IMR-90 (cell line): ENCODE results near the gene KIF1A. TPM values are rescaled to one million over a fixed set of nuclear protein-coding genes. Genes with fewer than 3 reads are reported as not detected.

ENCODE experiments used
- ATAC-seq: fragments of 200-7000 bp; cut with Tn5 transposase; 2 replicates; pipeline ENCODE4 v1.9.1; 2020; ENCODE audit warnings: low read depth, mild to moderate bottlenecking, moderate library complexity
- BruUV-seq: library from RNA; stranded (reverse); fragments of 400-500 nt; replicated peaks from 2 replicates; lab custom pipeline; 2021; lab: Mats Ljungman, UMichigan
- CTCF ChIA-PET: fragments of 300-600 bp; formaldehyde crosslinking; extraction: SDS; loops from one replicate; lab custom pipeline; 2021; ENCODE audit warnings: antibody characterized with exemption; lab: Yijun Ruan, JAX
- POLR2A ChIA-PET: fragments of 300-600 bp; sonication (Branson Sonifier 250); formaldehyde crosslinking; loops from one replicate; lab custom pipeline; 2022; ENCODE audit warnings: antibody characterized with exemption; ENCODE audit not compliant: unreplicated experiment; lab: Charles Lee
- DNase-seq: peaks from one replicate; pipeline ENCODE4 v3.0.0; 2013
- H2AFZ ChIP-seq: replicated peaks from 2 replicates; pipeline ENCODE3; 2013; ENCODE audit warnings: low read length, mild to moderate bottlenecking; ENCODE audit not compliant: poor library complexity
- H2AK5ac ChIP-seq: 2 replicates; pipeline ENCODE4 v1.6.1; 2013; ENCODE audit warnings: low read depth, low read length, inconsistent platforms
- H2AK9ac ChIP-seq: replicated peaks from 2 replicates; pipeline ENCODE3; 2013; ENCODE audit warnings: mild to moderate bottlenecking, low read depth, low read length, moderate library complexity; ENCODE audit not compliant: poor library complexity
- H2BK120ac ChIP-seq: 2 replicates; pipeline ENCODE4 v1.6.1; 2013; ENCODE audit warnings: low read depth, low read length, inconsistent platforms
- H2BK15ac ChIP-seq: 3 replicates; pipeline ENCODE4 v1.6.1; 2013; ENCODE audit warnings: low read depth, low read length, inconsistent platforms
- H2BK20ac ChIP-seq: 2 replicates; pipeline ENCODE4 v1.6.1; 2013; ENCODE audit warnings: low read depth, mild to moderate bottlenecking, inconsistent platforms, low read length, moderate library complexity
- H2BK5ac ChIP-seq: 2 replicates; pipeline ENCODE4 v1.6.1; 2013; ENCODE audit warnings: mild to moderate bottlenecking, low read depth, low read length, inconsistent platforms; ENCODE audit not compliant: poor library complexity, severe bottlenecking
- H3K14ac ChIP-seq: replicated peaks from 2 replicates; pipeline ENCODE4 v1.6.1; 2013; ENCODE audit warnings: low read depth, low read length, inconsistent platforms
- H3K18ac ChIP-seq: 2 replicates; pipeline ENCODE4 v1.6.1; 2013; ENCODE audit warnings: low read depth, low read length, control low read depth
- H3K23ac ChIP-seq: 2 replicates; pipeline ENCODE4 v1.6.1; 2013; ENCODE audit warnings: low read depth, low read length, inconsistent platforms
- H3K27ac ChIP-seq: 2 replicates; pipeline ENCODE4 v1.5.1; 2013; ENCODE audit warnings: mild to moderate bottlenecking, control low read depth, low read length; ENCODE audit not compliant: insufficient read depth
- H3K27me3 ChIP-seq: 2 replicates; pipeline ENCODE4 v1.6.1; 2013; ENCODE audit warnings: low read length; ENCODE audit not compliant: control insufficient read depth, insufficient read depth
- H3K36me3 ChIP-seq: 2 replicates; pipeline ENCODE4 v1.6.1; 2013; ENCODE audit warnings: low read length, mixed read lengths; ENCODE audit not compliant: control insufficient read depth, insufficient read depth
- H3K4ac ChIP-seq: 2 replicates; pipeline ENCODE4 v1.6.1; 2013; ENCODE audit warnings: low read depth, low read length, inconsistent platforms
- H3K4me1 ChIP-seq: 2 replicates; pipeline ENCODE4 v1.6.1; 2013; ENCODE audit warnings: low read length, mixed read lengths; ENCODE audit not compliant: control insufficient read depth, insufficient read depth
- H3K4me2 ChIP-seq: 2 replicates; pipeline ENCODE4 v1.6.1; 2013; ENCODE audit warnings: low read depth, mild to moderate bottlenecking, control low read depth, low read length, moderate library complexity
- H3K4me3 ChIP-seq: 2 replicates; pipeline ENCODE4 v1.5.1; 2013; ENCODE audit warnings: low read depth, mild to moderate bottlenecking, control low read depth, low read length, moderate library complexity; ENCODE audit not compliant: insufficient read depth
- H3K56ac ChIP-seq: 2 replicates; pipeline ENCODE4 v1.6.1; 2013; ENCODE audit warnings: low read length, inconsistent platforms; ENCODE audit not compliant: insufficient read depth; ENCODE audit errors: extremely low read depth
- H3K79me1 ChIP-seq, 2 experiments: 2 replicates each; pipeline ENCODE4 v1.6.1; 2013; ENCODE audit warnings: low read length in 2 of 2, inconsistent platforms in 1 of 2, low read depth in 1 of 2
- H3K9ac ChIP-seq: 2 replicates; pipeline ENCODE4 v1.6.1; 2013; ENCODE audit warnings: low read depth, low read length, control low read depth
- H3K9me1 ChIP-seq: 2 replicates; pipeline ENCODE4 v1.6.1; 2013; ENCODE audit warnings: low read length, inconsistent platforms; ENCODE audit not compliant: insufficient read depth
- H3K9me3 ChIP-seq: 2 replicates; pipeline ENCODE4 v1.6.1; 2013; ENCODE audit warnings: low read length; ENCODE audit not compliant: control insufficient read depth, insufficient read depth
- H4K20me1 ChIP-seq: 2 replicates; pipeline ENCODE4 v1.6.1; 2013; ENCODE audit warnings: low read length, inconsistent platforms; ENCODE audit not compliant: insufficient read depth
- H4K5ac ChIP-seq: 2 replicates; pipeline ENCODE4 v1.6.1; 2013; ENCODE audit warnings: mild to moderate bottlenecking, low read depth, low read length, control low read depth
- H4K8ac ChIP-seq, 2 experiments: 2 replicates each; pipeline ENCODE4 v1.6.1; 2013; ENCODE audit warnings: low read depth in 2 of 2, low read length in 2 of 2, control low read depth in 1 of 2, inconsistent platforms in 1 of 2
- H4K91ac ChIP-seq: 2 replicates; pipeline ENCODE4 v1.6.1; 2013; ENCODE audit warnings: low read depth, low read length, inconsistent platforms; ENCODE audit not compliant: insufficient read depth
- CTCF ChIP-seq: conservative IDR thresholded peaks from 2 replicates; pipeline ENCODE4 v1.5.1; 2012; ENCODE audit warnings: mild to moderate bottlenecking, low read depth, low read length, improper control_type of control experiment
- FOS ChIP-seq: fragments of 150-350 bp; IDR thresholded peaks from 2 replicates; pipeline ENCODE4 v1.6.1; 2016; ENCODE audit warnings: low read depth, low read length
- RCOR1 ChIP-seq: IDR thresholded peaks from 2 replicates; pipeline ENCODE4 v1.6.1; 2012; ENCODE audit warnings: mild to moderate bottlenecking, low read length, improper control_type of control experiment; ENCODE audit not compliant: insufficient replicate concordance
- USF2 ChIP-seq: fragments of 150-350 bp; IDR thresholded peaks from 2 replicates; pipeline ENCODE4 v1.6.1; 2017; ENCODE audit warnings: mild to moderate bottlenecking, antibody characterized with exemption, low read length, low read depth
- WGBS, 2 experiments: methylation state at CpG; one replicate each; pipeline versions ENCODE4 v1.1.5 to v1.1.7; 2013; ENCODE audit warnings: missing lambda C conversion rate in 2 of 2; ENCODE audit not compliant: insufficient read length in 1 of 2; ENCODE audit errors: extremely low coverage in 2 of 2; 5-methylcytosine and 5-hydroxymethylcytosine counted together
- dilution Hi-C: fragments of 300-500 bp; cut with HindIII; formaldehyde crosslinking; loops from one replicate; pipeline ENCODE4 v1.14.3; 2018; ENCODE audit warnings: low sequenced_read_pairs; ENCODE audit not compliant: unreplicated experiment
- in situ Hi-C: fragments of 300-500 bp; cut with MboI; formaldehyde crosslinking; loops from 3 replicates; pipeline ENCODE4 v1.14.3; 2019; ENCODE audit warnings: low sequenced_read_pairs, inconsistent platforms, mixed read lengths
- intact Hi-C: fragments of 100-400 bp; cut with micrococcal nuclease; formaldehyde crosslinking; loops from 2 replicates; pipeline ENCODE4 v1.10.0; 2022
- polyA plus RNA-seq, 3 experiments: library from polyadenylated mRNA; depleted of rRNA; stranded (reverse); fragments of >200 nt; gene quantifications; 2 replicates each; pipeline ENCODE4 v1.2.3, GENCODE V29; 2012; ENCODE audit warnings: low replicate concordance in 1 of 3
- total RNA-seq: library from RNA; depleted of rRNA; stranded (reverse); fragments of >200 nt; gene quantifications from 2 replicates; pipeline ENCODE4 v1.2.3, GENCODE V29; 2012

Gene KIF1A
- total and polyA plus RNA-seq, 2 of the 4 experiments (the other 2 are of a cell fraction) = under 0.01 TPM; not detected in 1

- Histone ChIP-seq H3K4ac (no peak overlapping the region), H3K4me2 (no peak overlapping the region), H2BK20ac (no peak overlapping the region), H3K56ac (no peak overlapping the region), H3K23ac (no peak overlapping the region), H3K4me3 (no peak overlapping the region), H2AK9ac (no peak overlapping the region), H3K27me3 (peaks cover 20% of the 10 kb centered on the region), H4K8ac (no peak overlapping the region), H2BK120ac (no peak overlapping the region), H3K36me3 (no peaks in the 10 kb centered on the region), H3K79me1 (no peaks in the 10 kb centered on the region), H4K5ac (no peak overlapping the region), H2AFZ (no peak overlapping the region), H2BK5ac (no peak overlapping the region), H3K27ac (no peak overlapping the region), H3K14ac (no peak overlapping the region), H3K4me1 (no peaks in the 10 kb centered on the region), H2BK15ac (no peak overlapping the region), H3K9me3 (peaks cover 17% of the 10 kb centered on the region), H3K9ac (no peak overlapping the region), H3K18ac (no peak overlapping the region), H4K20me1 (no peaks in the 10 kb centered on the region; the same call in 1 of the 2 replicates), H3K9me1 (no peaks in the 10 kb centered on the region), H4K91ac (no peak overlapping the region), H2AK5ac (no peak overlapping the region)
- no TSS peak for BruUV-seq
- no peak for DNase-seq
- ChIA-PET POLR2A (no interaction called here), CTCF (no interaction called here)
- in situ Hi-C loops (no loop called here), dilution Hi-C loops (no loop called here), intact Hi-C loops (no loop called here)
- ATAC-seq = no peak
- TF ChIP-seq RCOR1 (no peak), FOS (no peak), CTCF (no peak), USF2 (no peak)
- 86% methylated on average over 8 of the region's 17 CpGs; no CpG with 5 or more reads in 1 of the 2 experiments for WGBS, 2 experiments
Measured at GRCh38 chr2:240813231-240813921, 6.6 kb downstream of the KIF1A start.
